SU-DHL-6 (cell line): ENCODE measurements around the gene EPO.
A peak's percentile ranks its signal among the peaks of the same experiment; 100 is the strongest.

ENCODE experiments used
- H2AFZ ChIP-seq: fragments of 200-600 bp; sonication (generic); 2 replicates; pipeline ENCODE4 v1.6.1; 2014; ENCODE audit warnings: low read depth, mild to moderate bottlenecking, moderate library complexity, mixed read lengths, antibody characterized with exemption, low read length; ENCODE audit not compliant: severe bottlenecking
- H3F3A ChIP-seq: fragments of 200-600 bp; shearing (Covaris generic); 2 replicates; pipeline ENCODE4 v1.6.0; 2016; ENCODE audit warnings: antibody characterized with exemption, mild to moderate bottlenecking; ENCODE audit not compliant: insufficient read depth
- H3K27ac ChIP-seq: fragments of 200-600 bp; sonication (generic); 2 replicates; pipeline ENCODE4 v1.5.1; 2016; ENCODE audit warnings: low read depth, mild to moderate bottlenecking, low read length, moderate library complexity, mixed read lengths
- H3K27me3 ChIP-seq: fragments of 200-600 bp; sonication (generic), shearing (Covaris generic); 2 replicates; pipeline ENCODE4 v1.6.0; 2014; ENCODE audit warnings: mild to moderate bottlenecking, low read length
- H3K36me3 ChIP-seq: fragments of 200-600 bp; sonication (generic); 2 replicates; pipeline ENCODE4 v1.6.1; 2014; ENCODE audit warnings: mild to moderate bottlenecking, low read length, mixed read lengths
- H3K4me2 ChIP-seq: fragments of 300-600, 200-600 bp; shearing (Covaris generic), sonication (generic); 2 replicates; pipeline ENCODE4 v1.6.0; 2014; ENCODE audit warnings: low read length, low read depth, mild to moderate bottlenecking; ENCODE audit not compliant: poor library complexity, severe bottlenecking
- H3K4me3 ChIP-seq: fragments of 200-600 bp; sonication (generic); 2 replicates; pipeline ENCODE4 v1.5.1; 2014; ENCODE audit warnings: antibody characterized with exemption, low read length, mild to moderate bottlenecking, mixed read lengths; ENCODE audit not compliant: insufficient read depth, poor library complexity, severe bottlenecking
- H3K79me2 ChIP-seq: fragments of 200-600 bp; sonication (generic); 2 replicates; pipeline ENCODE4 v1.6.1; 2014; ENCODE audit warnings: mild to moderate bottlenecking, low read length, moderate library complexity; ENCODE audit not compliant: insufficient read depth
- H3K9ac ChIP-seq: fragments of 200-600 bp; sonication (generic); 2 replicates; pipeline ENCODE4 v1.7.0; 2014; ENCODE audit warnings: mild to moderate bottlenecking, low read length
- H3K9me2 ChIP-seq: fragments of 200-600 bp; sonication (generic); replicated peaks from 2 replicates; pipeline ENCODE4 v1.6.1; 2014; ENCODE audit warnings: low read length; ENCODE audit not compliant: insufficient read depth
- H3K9me3 ChIP-seq: fragments of 200-600 bp; sonication (generic); 2 replicates; pipeline ENCODE4 v1.6.1; 2014; ENCODE audit warnings: low read length, mixed read lengths; ENCODE audit not compliant: insufficient read depth
- H4K20me1 ChIP-seq: fragments of 200-600 bp; sonication (generic); 2 replicates; pipeline ENCODE4 v1.6.1; 2014; ENCODE audit warnings: low read depth, mild to moderate bottlenecking, antibody characterized with exemption, low read length, moderate library complexity, mixed read lengths
- EZH2phosphoT487 ChIP-seq: fragments of 200-600 bp; sonication (generic), shearing (Covaris generic); conservative IDR thresholded peaks from 2 replicates; pipeline ENCODE4 v1.6.1; 2018; ENCODE audit warnings: mild to moderate bottlenecking, antibody characterized with exemption, low read length, moderate library complexity, mixed read lengths
- TF ChIP-seq, protein P1 (sequence below): fragments of 200-600 bp; sonication (generic); IDR thresholded peaks from one replicate; pipeline ENCODE4 v1.5.1; 2017; ENCODE audit warnings: antibody characterized with exemption, mild to moderate bottlenecking, low read length, moderate library complexity; ENCODE audit not compliant: insufficient read depth, poor library complexity, severe bottlenecking

EPO gene

DNA sequence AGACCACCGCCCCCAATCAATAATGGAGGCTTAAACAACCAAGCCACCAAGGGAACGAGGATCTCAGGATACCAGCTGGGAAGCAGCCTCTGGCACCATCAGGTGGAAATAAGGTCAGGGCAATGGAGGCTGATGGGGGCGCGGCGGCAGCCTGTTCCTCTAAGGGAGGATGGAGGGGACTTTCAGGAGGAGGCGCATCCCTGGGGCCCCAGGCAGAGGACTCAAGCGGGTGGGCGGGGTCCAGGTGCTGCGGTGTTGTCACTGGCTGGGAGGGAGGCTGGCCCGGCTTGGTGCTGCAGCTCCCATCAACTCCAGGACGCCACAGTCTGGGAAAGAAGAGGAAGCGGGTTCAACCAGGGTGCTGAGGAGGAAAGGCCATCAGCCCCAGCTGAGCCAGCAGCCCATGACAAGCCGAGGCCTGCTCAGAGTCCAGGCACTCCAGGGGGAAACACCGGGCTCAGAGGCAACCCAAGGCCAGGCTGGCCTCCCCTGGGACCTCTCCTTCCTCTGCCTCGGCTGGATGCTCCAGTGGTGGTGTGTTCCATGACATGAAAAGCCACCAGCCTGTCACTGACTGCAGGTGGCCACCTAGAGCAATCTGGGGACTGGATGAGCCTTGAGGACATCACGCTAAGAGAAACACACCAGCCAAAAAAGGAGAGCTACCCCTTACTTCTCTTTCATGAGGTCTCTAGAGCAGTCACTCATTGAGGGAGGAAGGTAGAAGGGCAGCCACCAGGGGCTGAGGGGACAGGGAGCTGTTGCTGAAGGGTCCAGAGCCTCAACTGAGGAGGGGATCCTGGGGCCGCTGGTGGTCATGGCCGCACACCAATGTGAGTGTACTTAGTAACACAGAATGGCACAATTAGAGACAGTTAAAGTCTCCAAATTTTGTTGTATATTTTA, 30.8 kb upstream of the EPO start:
- Histone ChIP-seq H3K9ac (no peak overlapping the region), H4K20me1 (peaks cover 9% of the 10 kb centered on the region; the same call in 1 of the 2 replicates), H3K36me3 (no peaks in the 10 kb centered on the region), H3K4me3 (no peak overlapping the region), H3K9me3 (no peaks in the 10 kb centered on the region), H3K27me3 (no peaks in the 10 kb centered on the region), H3K79me2 (peaks cover 42% of the 10 kb centered on the region), H3F3A (peaks cover 9% of the 10 kb centered on the region; the same call in 1 of the 2 replicates), H2AFZ (no peak overlapping the region), H3K27ac (no peak overlapping the region), H3K9me2 (no peaks in the 10 kb centered on the region), H3K4me2 (no peak overlapping the region)
- no peak for TF ChIP-seq EZH2phosphoT487
- TF ChIP-seq, protein P1, sequence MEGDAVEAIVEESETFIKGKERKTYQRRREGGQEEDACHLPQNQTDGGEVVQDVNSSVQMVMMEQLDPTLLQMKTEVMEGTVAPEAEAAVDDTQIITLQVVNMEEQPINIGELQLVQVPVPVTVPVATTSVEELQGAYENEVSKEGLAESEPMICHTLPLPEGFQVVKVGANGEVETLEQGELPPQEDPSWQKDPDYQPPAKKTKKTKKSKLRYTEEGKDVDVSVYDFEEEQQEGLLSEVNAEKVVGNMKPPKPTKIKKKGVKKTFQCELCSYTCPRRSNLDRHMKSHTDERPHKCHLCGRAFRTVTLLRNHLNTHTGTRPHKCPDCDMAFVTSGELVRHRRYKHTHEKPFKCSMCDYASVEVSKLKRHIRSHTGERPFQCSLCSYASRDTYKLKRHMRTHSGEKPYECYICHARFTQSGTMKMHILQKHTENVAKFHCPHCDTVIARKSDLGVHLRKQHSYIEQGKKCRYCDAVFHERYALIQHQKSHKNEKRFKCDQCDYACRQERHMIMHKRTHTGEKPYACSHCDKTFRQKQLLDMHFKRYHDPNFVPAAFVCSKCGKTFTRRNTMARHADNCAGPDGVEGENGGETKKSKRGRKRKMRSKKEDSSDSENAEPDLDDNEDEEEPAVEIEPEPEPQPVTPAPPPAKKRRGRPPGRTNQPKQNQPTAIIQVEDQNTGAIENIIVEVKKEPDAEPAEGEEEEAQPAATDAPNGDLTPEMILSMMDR, result no peak

DNA sequence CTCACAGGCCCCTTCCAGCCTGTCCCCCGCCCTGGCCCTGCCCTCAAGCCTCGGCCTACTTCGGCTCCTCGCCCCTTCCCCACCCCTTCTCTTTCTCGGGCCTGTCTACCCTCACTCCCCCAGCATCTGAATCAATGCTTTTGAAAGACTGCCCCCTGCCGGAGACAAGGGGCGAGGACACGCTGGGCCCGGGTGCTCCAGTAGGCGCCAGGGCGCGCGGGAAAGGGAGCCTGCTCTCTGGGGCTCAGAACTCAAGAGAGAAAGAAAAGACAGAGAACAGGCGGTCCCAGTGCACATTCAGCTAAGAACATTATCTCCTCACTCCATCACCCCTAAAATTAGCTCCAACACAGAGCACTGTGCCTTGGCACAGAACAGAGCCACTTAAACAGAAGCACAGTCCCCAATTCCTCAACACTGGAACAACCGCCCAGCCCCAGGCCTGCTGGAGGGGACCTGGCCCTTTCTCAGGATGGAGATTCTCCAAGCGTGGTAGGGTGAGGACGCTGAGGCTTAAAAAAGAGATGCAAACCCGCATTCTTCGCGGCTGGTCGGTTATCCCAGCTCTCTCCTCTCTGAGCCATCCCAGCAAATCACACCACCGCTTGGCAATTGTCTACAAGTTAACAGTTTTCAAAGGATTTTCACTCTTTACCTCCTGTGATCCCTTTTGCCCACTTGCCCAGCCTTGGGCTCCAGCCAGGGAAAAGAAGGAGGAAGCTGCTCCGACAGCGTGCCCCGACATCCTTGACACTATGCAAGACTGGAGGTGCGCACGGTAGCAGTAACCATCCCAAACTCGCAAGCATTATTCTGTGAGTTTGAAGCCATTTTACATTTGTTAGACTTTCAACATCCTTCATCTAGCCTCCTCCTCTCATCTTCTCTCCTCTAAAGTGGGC, 28.3 kb upstream of the EPO start:
- H3K27me3 ChIP-seq, result no peaks in the 10 kb centered on the region

DNA sequence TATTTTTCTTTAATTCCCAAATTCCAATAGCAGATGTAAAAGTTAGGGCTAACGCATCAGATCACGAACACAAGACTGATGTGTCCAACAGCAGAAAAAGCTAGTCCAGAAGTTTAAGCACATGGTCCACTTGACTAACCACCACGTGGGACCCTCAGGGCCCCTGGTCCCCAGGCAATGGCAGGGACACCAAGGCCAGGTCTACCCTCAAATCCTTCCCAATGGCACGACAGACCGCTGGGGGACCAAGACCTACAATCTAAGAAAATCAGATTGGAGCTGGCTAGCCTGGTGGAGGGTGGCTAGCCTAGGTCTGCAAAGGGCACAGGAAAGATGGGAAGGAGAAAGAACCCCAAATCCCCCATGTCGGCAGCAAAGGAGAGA, 27.7 kb upstream of the EPO start:
- H3K27me3 ChIP-seq, result no peaks in the 10 kb centered on the region
- no peaks in the 10 kb centered on the region for H3K9me2 ChIP-seq
- no peak overlapping the region for H2AFZ ChIP-seq
- no peaks in the 10 kb centered on the region for H3K9me3 ChIP-seq
- no peak overlapping the region for H3K27ac ChIP-seq
- peaks cover 24% of the 10 kb centered on the region for H3F3A ChIP-seq
- no peaks in the 10 kb centered on the region for H3K36me3 ChIP-seq
- H3K79me2 ChIP-seq, result peaks cover 42% of the 10 kb centered on the region
- peak overlapping the region; percentile 88 for H3K9ac ChIP-seq
- TF ChIP-seq EZH2phosphoT487, result no peak
- TF ChIP-seq, protein P1, result no peak
- H3K4me2 ChIP-seq, result peak overlapping the region; percentile 91
- H4K20me1 ChIP-seq, result peaks cover 9% of the 10 kb centered on the region; the same call in 1 of the 2 replicates
- H3K4me3 ChIP-seq, result peak overlapping the region; percentile 77

More for the DNA sequence above, 28.3 kb upstream of the EPO start:
- Histone ChIP-seq H3K4me2 (peak overlapping the region; percentile 91), H3K9me3 (no peaks in the 10 kb centered on the region), H4K20me1 (peaks cover 9% of the 10 kb centered on the region; the same call in 1 of the 2 replicates), H3K9ac (peak overlapping the region; percentile 88), H3K79me2 (peaks cover 42% of the 10 kb centered on the region), H3K9me2 (no peaks in the 10 kb centered on the region), H3K36me3 (no peaks in the 10 kb centered on the region), H2AFZ (no peak overlapping the region), H3F3A (peaks cover 24% of the 10 kb centered on the region), H3K27ac (no peak overlapping the region), H3K4me3 (peak overlapping the region; percentile 1)
- TF ChIP-seq, protein P1, result peak; percentile 100
- no peak for TF ChIP-seq EZH2phosphoT487
